Measurements from ENCODE around the gene DAB2IP. TPM values are rescaled to one million over a fixed set of nuclear protein-coding genes. Genes with fewer than 3 reads are reported as not detected.

The DAB2IP gene
- total and polyA plus RNA-seq, 2 donors from 2014 or later, result 33.8 to 105 TPM

DNA sequence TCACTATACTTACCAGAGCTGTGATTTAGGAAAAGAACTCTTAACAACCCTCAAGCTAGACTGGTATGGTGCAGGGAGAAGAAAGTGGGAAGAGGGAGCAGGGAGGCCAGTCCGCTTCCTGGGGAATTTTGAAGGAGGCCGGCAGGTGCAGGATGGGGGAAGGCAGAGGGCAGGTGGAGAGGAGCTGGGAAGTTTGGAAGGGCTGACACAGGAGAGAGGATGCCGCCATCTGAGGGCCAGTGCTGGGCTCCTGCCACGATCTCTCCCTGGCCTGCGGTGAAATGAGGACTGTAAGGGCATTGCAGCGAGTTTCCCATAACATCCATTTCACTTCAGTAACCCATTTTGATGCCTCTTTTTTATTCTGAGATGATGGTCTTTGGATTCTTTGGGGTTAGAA, 8.9 kb downstream of the DAB2IP start:
- intact Hi-C loops (cut with DNase I), result no loop called here
- Histone ChIP-seq H3K9ac (ENCODE audit: low read length in 3 of 3) (no peak overlapping the region), H3K27ac (ENCODE audit: low read depth in 2 of 2, low read length in 2 of 2) (no peak overlapping the region), H3K9me3 (ENCODE audit: control insufficient read depth in 2 of 3, insufficient read depth in 1 of 3, low read length in 3 of 3) (no peaks in the 10 kb centered on the region), H3K36me3 (ENCODE audit: control insufficient read depth in 2 of 3, insufficient read depth in 3 of 3, low read length in 3 of 3) (peaks cover 0 to 3% (median 0%) of the 10 kb centered on the region in 3 donors), H3K4me1 (ENCODE audit: control insufficient read depth in 2 of 3, insufficient read depth in 2 of 3, low read depth in 1 of 3, low read length in 3 of 3) (peaks cover 0 to 23% (median 15%) of the 10 kb centered on the region in 3 donors), H3K27me3 (ENCODE audit: control insufficient read depth, insufficient read depth, low read length) (no peaks in the 10 kb centered on the region), H3K4me3 (ENCODE audit: low read length in 3 of 3) (no peak overlapping the region)
- TF ChIP-seq, protein P1, sequence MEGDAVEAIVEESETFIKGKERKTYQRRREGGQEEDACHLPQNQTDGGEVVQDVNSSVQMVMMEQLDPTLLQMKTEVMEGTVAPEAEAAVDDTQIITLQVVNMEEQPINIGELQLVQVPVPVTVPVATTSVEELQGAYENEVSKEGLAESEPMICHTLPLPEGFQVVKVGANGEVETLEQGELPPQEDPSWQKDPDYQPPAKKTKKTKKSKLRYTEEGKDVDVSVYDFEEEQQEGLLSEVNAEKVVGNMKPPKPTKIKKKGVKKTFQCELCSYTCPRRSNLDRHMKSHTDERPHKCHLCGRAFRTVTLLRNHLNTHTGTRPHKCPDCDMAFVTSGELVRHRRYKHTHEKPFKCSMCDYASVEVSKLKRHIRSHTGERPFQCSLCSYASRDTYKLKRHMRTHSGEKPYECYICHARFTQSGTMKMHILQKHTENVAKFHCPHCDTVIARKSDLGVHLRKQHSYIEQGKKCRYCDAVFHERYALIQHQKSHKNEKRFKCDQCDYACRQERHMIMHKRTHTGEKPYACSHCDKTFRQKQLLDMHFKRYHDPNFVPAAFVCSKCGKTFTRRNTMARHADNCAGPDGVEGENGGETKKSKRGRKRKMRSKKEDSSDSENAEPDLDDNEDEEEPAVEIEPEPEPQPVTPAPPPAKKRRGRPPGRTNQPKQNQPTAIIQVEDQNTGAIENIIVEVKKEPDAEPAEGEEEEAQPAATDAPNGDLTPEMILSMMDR (IDR thresholded peaks at IDR 0.05; ENCODE audit: borderline replicate concordance, extremely low read depth, insufficient read depth), result no peak
- DNase-seq (no peak), FAIRE-seq (no peak)

GRCh38 chr9:121660876-121661275, 9.4 kb downstream of the DAB2IP start:
- peaks cover 0 to 3% (median 0%) of the 10 kb centered on the region in 3 donors for H3K36me3 ChIP-seq (ENCODE audit: control insufficient read depth in 2 of 3, insufficient read depth in 3 of 3, low read length in 3 of 3)
- DNase-seq, result no peak
- TF ChIP-seq, protein P1 (IDR thresholded peaks at IDR 0.05; ENCODE audit: borderline replicate concordance, extremely low read depth, insufficient read depth), result no peak
- H3K9ac ChIP-seq (ENCODE audit: low read length in 3 of 3), result no peak overlapping the region
- no peaks in the 10 kb centered on the region for H3K9me3 ChIP-seq (ENCODE audit: control insufficient read depth in 2 of 3, insufficient read depth in 1 of 3, low read length in 3 of 3)
- H3K27me3 ChIP-seq (ENCODE audit: control insufficient read depth, insufficient read depth, low read length), result no peaks in the 10 kb centered on the region
- no peak for FAIRE-seq
- H3K27ac ChIP-seq (ENCODE audit: low read depth in 2 of 2, low read length in 2 of 2), result no peak overlapping the region
- intact Hi-C loops (cut with DNase I), result no loop called here
- H3K4me1 ChIP-seq (ENCODE audit: control insufficient read depth in 2 of 3, insufficient read depth in 2 of 3, low read depth in 1 of 3, low read length in 3 of 3), result peaks cover 0 to 23% (median 15%) of the 10 kb centered on the region in 3 donors
- no peak overlapping the region for H3K4me3 ChIP-seq (ENCODE audit: low read length in 3 of 3)

DNA sequence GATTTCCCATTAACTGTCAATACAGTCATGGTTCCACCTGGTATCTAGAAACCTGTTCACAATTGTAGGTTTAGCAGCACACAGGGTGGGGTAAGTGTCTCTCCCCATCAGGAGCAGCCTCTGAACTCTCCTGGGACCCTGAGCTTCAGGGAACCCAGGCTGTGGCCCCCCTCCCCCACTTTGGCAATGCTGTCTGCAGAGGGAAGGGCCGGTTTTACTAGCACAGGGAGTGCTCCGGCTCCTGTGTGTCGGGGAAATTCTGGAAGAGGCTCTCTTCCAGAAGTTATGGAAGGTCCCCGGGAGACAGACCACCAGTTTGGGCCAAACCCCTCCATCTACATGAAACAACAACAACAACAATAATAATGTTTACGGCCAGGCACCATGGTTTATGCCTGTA, 9.9 kb downstream of the DAB2IP start:
- TF ChIP-seq, protein P1 (IDR thresholded peaks at IDR 0.05; ENCODE audit: borderline replicate concordance, extremely low read depth, insufficient read depth), result no peak
- H3K9ac ChIP-seq (ENCODE audit: low read length in 3 of 3), result no peak overlapping the region
- no peak for DNase-seq
- intact Hi-C loops (cut with DNase I), result no loop called here
- peaks cover 0 to 3% (median 0%) of the 10 kb centered on the region in 3 donors for H3K36me3 ChIP-seq (ENCODE audit: control insufficient read depth in 2 of 3, insufficient read depth in 3 of 3, low read length in 3 of 3)
- H3K27ac ChIP-seq (ENCODE audit: low read depth in 2 of 2, low read length in 2 of 2), result no peak overlapping the region
- H3K27me3 ChIP-seq (ENCODE audit: control insufficient read depth, insufficient read depth, low read length), result no peaks in the 10 kb centered on the region
- no peaks in the 10 kb centered on the region for H3K9me3 ChIP-seq (ENCODE audit: control insufficient read depth in 2 of 3, insufficient read depth in 1 of 3, low read length in 3 of 3)
- no peak overlapping the region for H3K4me3 ChIP-seq (ENCODE audit: low read length in 3 of 3)
- FAIRE-seq, result no peak
- H3K4me1 ChIP-seq (ENCODE audit: control insufficient read depth in 2 of 3, insufficient read depth in 2 of 3, low read depth in 1 of 3, low read length in 3 of 3), result peaks cover 0 to 23% (median 15%) of the 10 kb centered on the region in 3 donors

GRCh38 chr9:121662359-121662758, 10.9 kb downstream of the DAB2IP start:
- intact Hi-C loops (cut with DNase I), result no loop called here
- no peak for FAIRE-seq
- TF ChIP-seq, protein P1 (IDR thresholded peaks at IDR 0.05; ENCODE audit: borderline replicate concordance, extremely low read depth, insufficient read depth), result no peak

More at GRCh38 chr9:121662359-121662758, 10.9 kb downstream of the DAB2IP start:
- no peaks in the 10 kb centered on the region for H3K9me3 ChIP-seq (ENCODE audit: control insufficient read depth in 2 of 3, insufficient read depth in 1 of 3, low read length in 3 of 3)
- no peak overlapping the region for H3K9ac ChIP-seq (ENCODE audit: low read length in 3 of 3)
- DNase-seq, result no peak
- H3K27me3 ChIP-seq (ENCODE audit: control insufficient read depth, insufficient read depth, low read length), result no peaks in the 10 kb centered on the region
- no peak overlapping the region for H3K4me3 ChIP-seq (ENCODE audit: low read length in 3 of 3)
- peak overlapping the region in 1 of 2 donors; percentile 49 for H3K27ac ChIP-seq (ENCODE audit: low read depth in 2 of 2, low read length in 2 of 2)
- no peaks in the 10 kb centered on the region for H3K36me3 ChIP-seq (ENCODE audit: control insufficient read depth in 2 of 3, insufficient read depth in 3 of 3, low read length in 3 of 3)
- H3K4me1 ChIP-seq (ENCODE audit: control insufficient read depth in 2 of 3, insufficient read depth in 2 of 3, low read depth in 1 of 3, low read length in 3 of 3), result peaks cover 0 to 23% (median 8%) of the 10 kb centered on the region in 3 donors

Data from kidney (tissue), 14 donors.